HG02623 (cell line): ENCODE data around the gene LMAN1L.

Experiments
- ATAC-seq: cut with Tn5 transposase; IDR thresholded peaks from one replicate; pipeline ENCODE4 v1.9.1; 2021; ENCODE audit warnings: moderate library complexity; ENCODE audit not compliant: unreplicated experiment

LMAN1L gene

GRCh38 chr15:74812533-74812932, at the start of gene LMAN1L:
LMAN1L (plus strand) TSS chr15:74812835; CDS start chr15:74812855, 20 bp downstream.
- ATAC-seq: no peak

DNA sequence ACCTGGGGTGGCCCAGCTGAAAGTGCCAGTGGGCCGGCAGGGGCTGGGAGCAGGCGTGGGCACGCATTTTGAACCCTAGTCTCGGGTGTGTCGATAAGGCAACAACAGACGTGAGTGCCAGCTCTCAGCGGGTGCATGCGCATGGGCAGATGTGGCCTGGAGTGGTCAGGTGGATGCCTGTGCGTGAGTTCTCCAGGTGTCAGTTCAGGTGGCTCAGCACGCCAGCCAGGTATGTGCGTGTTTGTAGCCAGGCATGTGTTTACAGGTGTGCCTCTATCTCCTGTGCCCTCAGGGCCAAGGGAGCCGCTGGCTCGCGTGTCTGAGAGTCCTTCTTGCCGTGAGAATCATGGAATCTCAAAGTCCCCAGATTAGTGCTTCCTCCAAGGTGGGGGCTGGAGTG, 49.2 kb upstream of the LMAN1L start:
- ATAC-seq: no peak

GRCh38 chr15:74767167-74768098, 45.2 kb upstream of the LMAN1L start:
- no peak for ATAC-seq

DNA sequence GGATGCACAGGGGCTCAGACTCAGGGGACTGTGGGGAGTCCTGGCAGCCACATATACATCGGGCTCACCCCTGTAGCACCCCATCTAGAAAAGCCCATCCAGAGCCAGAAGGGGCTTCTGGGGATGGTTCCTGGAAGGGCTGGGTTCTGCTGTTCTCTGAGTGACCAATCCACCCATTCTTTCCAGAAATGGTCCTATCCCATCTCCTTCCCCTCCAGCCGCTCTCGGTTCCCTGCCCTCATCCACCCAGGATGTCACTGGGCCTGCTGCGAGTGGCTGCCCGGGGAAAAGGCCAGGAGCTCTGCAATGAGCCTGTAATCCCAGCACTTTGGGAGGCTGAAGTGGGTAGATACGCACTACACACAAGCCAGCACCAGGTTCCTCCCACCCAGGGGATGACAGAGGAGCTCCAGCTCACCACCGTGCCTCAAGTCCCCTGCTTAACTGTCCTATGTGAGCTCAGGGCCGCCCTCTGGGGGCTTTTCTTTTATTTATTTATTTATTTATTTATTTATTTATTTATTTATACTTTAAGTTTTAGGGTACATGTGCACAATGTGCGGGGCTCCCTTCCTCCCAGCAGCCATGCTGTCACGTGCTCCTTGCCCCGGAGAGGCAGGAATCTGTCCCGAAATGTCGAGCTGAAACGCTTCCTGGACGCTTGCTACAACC, 44.4 kb upstream of the LMAN1L start:
- no peak for ATAC-seq

- ATAC-seq: no peak
These were observed 43.8 kb upstream of the LMAN1L start for GRCh38 chr15:74768771-74769342.

- no peak for ATAC-seq
These were observed 43.1 kb upstream of the LMAN1L start for GRCh38 chr15:74769463-74770025.

GRCh38 chr15:74770211-74770903, 42.3 kb upstream of the LMAN1L start:
- no peak for ATAC-seq

DNA sequence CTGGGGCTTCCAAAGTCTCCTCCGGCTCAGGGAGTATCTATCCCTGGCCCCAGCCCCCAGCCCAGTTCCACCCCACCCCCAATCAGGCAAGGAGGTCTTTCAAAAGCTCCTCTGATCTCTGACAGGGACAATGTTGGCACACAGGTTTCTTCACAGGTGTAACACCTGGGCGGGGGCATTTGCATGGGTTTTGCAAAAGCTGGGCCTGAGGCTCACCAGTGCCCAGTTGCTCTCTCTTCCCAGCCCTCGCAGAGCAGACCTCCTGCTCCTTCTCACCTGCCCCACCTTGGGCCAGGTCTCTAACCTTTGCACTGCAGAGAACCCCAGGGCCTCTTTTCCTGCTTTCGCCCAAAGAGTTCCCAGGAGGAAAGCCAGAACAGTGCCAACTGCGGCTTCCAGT, 39.3 kb upstream of the LMAN1L start:
- ATAC-seq: no peak

DNA sequence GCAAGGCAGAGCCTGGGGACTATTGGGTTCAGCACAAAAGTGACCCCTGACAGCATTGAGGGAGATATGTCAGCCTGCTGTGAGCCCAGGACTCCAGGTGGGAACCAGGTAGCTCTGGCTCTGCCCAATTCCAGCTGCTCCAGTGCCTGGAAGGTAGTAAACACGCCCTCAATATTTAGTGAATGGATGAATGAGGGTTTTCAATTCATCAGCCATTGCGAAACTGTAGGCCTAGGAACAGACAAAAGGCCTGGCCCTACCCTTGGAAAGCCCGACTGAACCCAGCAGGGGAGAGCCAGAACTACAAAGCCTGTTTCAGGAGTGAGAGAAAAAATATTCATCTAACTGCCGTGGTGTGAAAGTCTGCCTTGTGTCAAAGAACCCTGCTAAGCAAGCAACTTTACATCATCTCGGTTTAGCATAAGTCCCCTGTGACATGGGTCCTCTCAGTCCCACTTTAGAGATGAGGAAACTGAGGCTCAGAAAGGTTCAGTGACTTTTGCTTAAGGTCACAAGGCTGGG, 38.8 kb upstream of the LMAN1L start:
- ATAC-seq: no peak

DNA sequence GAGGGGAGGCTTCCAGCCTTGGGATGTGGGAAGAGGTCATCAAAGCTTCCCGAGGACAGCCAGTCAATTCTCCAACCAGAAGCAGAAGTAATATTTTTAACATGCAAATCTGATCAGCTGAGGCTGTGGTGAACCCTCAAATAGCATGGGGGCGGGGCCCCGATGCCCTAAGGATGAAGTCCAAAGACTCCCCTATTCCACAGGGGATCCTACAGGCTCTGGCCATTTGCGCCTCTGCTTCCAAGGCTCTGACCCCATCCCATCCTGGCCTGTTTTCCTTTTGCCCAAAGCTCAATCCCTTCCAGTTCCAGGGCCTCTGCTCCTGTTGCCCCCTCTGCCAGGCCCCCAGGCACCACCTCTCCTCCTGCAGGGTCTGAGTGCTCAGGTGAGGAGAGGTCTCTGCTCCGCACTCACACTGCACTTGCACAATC, 37.5 kb upstream of the LMAN1L start:
- ATAC-seq: no peak

- ATAC-seq: no peak
These were observed 36.7 kb upstream of the LMAN1L start for GRCh38 chr15:74775894-74776293.

DNA sequence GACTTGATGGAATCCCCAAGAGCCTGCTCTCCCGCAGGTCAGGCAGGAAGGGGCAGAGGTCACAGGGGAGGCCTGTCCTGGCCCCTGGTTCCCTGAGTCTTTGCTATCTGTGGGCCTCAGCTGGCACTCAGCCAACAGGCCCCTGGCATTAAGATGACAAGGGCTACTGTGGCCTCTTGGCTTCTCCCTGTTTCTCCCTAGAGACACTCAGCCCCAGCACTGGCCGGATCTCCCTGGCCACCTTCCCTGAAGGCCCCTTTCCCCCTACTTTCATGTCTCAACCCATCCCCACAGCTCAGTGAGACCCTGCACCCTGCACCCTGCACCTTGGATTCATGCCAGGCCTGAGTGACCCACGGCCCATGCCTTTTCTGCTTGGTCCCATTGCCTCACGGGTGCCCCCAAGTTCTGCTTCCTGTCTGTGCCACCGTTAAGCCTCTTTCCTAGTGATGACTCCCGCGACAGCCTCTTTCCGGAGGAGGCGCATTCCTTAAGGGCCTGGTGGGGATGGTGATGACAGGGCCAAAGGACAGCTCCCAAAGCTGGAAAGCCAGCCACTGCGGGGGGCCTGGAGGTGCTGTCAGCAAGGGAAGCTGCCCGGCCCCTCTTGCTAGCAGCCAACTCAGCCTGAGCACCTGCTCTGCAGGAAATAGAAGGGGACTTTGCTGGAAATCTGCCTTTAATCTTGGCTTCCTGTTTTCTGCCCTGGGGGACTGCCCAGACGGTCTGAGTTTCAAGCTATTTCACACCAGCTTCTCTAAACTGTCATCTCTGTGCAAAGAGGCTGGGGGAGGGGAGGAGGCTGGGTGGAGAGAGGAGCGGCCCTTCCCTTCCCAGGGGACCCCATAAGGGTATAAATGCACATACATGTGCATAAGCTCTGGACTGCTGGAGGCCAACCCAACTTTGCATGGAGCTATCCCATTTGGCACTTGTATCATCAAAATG, 35.5 kb upstream of the LMAN1L start:
- ATAC-seq: peak; percentile 28

GRCh38 chr15:74777769-74778598, 34.7 kb upstream of the LMAN1L start:
- no peak for ATAC-seq

DNA sequence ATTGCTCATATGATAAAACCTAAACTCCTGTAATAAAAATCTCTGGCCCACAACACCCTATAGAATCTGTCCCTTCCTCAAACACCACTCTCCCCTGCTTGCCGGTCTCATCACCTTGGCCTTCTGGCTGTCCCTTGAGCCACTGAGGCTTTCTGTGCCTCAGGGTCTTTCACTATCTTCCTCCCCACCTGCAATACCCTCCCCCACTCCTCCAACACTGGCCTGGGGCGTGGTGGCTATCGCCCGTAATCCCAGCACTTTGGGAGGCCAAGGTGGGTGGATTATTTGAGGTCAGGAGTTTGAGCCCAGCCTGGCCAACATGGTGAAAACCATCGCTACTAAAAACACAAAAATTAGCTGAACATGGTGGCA, 34.0 kb upstream of the LMAN1L start:
- no peak for ATAC-seq

GRCh38 chr15:74779162-74779648, 33.4 kb upstream of the LMAN1L start:
- ATAC-seq: no peak

GRCh38 chr15:74780523-74781430, 31.9 kb upstream of the LMAN1L start:
- ATAC-seq: no peak

GRCh38 chr15:74781431-74782258, 31.0 kb upstream of the LMAN1L start, which contains the start of gene CSK:
CSK (plus strand) TSS chr15:74782080; CDS start chr15:74798298, 16,218 bp downstream.
- ATAC-seq: peak; percentile 36
